ENCODE results near the gene TEN1.
"Not testable (repeated sequence)": the region's sequence is repeated elsewhere in the genome, so short reads cannot be mapped to it uniquely, and the experiment has no call there.

TEN1 gene

DNA sequence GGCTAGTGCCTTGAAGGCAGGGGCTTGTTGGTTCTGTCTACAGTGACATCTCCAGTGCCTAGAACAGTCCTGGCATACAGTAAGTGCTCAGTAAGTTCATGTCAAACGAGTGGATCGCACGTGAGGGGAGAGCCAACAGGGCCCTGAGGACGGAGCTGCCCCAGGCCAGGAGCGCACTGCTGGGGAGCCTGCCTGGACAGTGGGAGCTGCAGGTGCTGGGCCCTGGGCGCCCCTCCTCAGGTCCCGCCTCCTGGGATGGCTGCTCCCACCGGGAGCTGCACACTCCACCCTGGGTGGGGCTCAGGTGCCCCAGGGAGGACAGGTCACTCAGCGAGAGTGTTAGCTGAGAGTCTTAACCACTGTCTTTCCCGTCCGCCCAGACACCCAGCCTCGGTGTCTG lies 46.3 kb downstream of the TEN1 start:
- no peak for DNase-seq (ENCODE audit: low spot score)

DNA sequence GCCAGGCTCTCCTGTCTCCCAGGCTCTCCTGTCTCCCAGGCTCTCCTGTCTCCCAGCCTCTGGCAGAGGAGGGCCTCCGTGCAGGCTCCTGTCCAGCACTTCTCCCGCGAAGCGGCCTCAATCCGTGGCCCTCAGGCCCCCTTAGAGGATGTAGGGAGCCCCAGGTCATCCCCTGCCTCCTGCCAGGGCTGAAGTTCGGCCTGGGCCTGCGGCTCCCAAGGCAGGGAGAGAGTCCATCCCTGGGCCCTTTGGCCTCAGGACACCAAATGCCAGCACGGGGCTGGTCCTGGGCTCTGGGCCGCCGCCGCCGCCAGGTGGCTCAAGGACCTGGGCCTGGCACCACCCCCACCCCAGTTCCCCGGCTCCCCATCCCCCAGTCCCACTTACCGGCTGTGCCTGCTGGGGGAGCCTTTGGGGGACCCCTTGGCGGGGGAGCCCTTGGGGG lies 47.7 kb downstream of the TEN1 start:
- no peak for DNase-seq (ENCODE audit: low spot score)

DNA sequence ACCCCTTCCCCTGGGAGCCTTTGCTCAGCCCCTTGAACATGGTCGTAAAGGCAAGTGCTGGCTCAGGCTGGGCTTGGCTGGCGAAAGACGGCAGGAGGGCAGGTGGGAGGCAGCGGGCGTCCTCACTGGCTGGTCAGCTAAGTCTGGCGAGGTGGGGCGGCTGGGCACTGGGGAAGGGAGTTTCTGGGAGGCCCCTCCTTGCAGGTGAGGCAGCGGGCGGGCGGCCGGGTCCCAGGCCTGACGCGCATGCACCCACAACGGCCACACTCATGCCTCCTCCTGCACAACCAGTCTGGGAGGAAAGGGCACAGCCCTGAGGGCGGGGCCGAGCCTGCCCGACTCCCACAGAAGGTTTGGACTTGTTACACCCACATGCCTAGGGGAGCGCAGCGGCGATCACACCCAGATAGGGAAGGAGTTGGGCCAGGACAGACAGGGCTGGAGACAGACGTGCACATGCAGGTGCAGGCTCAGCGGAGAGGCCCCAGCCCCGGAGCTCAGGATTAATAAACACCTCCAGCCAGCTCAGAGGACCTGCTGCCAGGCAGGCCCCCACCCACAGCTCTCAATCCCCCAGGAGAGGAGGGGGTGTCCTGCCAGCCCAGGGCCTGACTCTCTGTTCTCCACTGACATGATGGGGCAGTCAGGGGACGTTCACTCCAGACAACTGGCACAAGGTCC lies 48.3 kb downstream of the TEN1 start, which contains the start of gene EVPL:
Gene EVPL, minus strand, starts transcription at position 148 of the 681 bp plus-strand sequence. Its CDS starts 108 bp downstream, at position 40.
- DNase-seq (ENCODE audit: low spot score): no peak

- no peak for DNase-seq (ENCODE audit: low spot score)
These were observed 53.2 kb downstream of the TEN1 start for GRCh38 chr17:76032073-76032779.

GRCh38 chr17:76032780-76033108 lies 53.7 kb downstream of the TEN1 start:
- no peak for DNase-seq (ENCODE audit: low spot score)

GRCh38 chr17:76033139-76033538 lies 54.1 kb downstream of the TEN1 start:
- DNase-seq (ENCODE audit: low spot score): no peak

DNA sequence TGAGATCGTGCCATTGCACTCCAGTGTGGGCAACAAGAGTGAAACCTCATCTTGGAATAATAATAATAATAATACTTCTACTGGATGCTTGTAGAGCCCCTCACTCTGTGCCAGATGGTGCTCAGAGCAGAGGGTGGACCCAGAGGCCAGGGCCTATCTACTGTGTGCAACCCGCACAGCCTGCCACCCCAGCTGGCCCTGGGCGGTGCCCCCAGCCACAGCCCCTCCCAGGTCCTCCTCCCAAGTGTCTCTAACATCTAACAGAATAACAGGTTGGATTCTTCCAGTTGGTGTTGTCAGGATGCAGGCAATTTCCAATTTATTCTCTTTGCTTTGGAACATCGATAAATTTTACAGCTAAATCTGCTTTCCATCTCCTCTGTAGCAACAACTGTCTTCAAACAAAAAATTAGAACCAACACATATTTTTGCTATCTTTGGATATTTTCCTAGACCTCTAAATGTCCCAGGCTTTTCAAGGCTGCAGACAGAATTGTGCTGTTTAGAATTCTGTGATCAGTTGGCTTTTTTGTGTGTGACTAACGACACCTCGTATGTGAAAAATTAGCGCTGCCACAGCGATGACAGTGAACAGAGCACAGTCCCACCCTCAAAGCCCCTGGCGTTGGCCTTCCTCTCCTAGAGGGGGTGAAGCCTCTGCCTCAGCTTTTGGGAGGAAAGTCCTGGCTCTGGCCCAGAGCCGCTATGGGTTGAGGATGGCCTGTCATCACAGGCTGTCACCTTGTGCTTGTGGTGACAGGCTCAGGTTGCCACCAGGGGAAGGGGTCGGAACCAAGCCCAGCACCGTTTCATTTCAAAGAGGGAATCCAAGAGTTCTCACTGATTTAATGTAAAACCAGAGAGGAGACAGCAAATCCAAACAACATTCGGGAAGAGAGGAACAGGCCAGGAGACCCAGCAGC lies 55.6 kb downstream of the TEN1 start:
- no peak for DNase-seq (ENCODE audit: low spot score)

GRCh38 chr17:76036497-76037261 lies 57.6 kb downstream of the TEN1 start:
- no peak for DNase-seq (ENCODE audit: low spot score)

GRCh38 chr17:76038050-76038449 lies 59.0 kb downstream of the TEN1 start:
- no peak for DNase-seq (ENCODE audit: low spot score)

DNA sequence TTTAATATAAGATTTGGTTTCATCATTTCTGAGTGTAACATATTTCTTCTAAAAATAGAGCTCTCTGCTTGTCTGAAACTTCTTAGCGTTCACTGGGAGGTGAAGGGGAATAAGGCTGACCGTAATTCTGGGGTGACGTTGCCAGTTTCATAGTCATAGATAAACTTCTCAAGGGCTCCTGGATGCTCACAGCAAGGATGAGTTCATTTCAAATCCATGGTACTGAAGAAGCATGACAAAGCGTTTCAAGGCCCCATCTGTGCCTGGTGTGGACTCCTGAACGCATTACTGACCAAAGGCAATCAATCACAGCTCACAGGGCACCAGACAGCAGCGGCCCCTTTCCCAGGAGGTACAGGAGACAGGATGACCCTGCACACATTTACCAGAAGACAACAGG lies 60.1 kb downstream of the TEN1 start:
- DNase-seq (ENCODE audit: low spot score): no peak

GRCh38 chr17:76040376-76040775 lies 61.3 kb downstream of the TEN1 start:
- DNase-seq (ENCODE audit: low spot score): no peak

GRCh38 chr17:76042868-76043267 lies 63.8 kb downstream of the TEN1 start:
- DNase-seq (ENCODE audit: low spot score): not testable (repeated sequence)

GRCh38 chr17:76044475-76045007 lies 65.5 kb downstream of the TEN1 start:
- DNase-seq (ENCODE audit: low spot score): not testable (repeated sequence)

DNA sequence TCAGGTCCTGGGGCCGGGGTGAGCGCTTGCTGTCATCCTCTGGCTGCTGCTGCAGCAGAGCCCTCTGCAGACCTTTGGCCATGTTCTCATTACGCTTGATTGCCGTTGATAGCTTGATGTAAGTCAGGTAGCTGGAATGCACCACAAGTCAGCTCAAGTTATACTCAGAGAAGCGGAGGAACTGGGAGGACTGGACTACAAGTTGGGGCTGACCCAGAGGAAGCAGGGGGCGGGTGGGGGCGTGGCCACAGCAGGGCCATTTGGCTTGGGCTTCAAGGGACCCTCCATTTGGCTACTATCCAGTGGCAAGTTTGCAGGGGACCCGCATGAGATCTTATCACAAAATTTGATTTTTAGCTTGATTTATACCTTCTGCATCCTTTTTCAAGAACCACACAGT lies 67.0 kb downstream of the TEN1 start:
- DNase-seq (ENCODE audit: low spot score): no peak

DNA sequence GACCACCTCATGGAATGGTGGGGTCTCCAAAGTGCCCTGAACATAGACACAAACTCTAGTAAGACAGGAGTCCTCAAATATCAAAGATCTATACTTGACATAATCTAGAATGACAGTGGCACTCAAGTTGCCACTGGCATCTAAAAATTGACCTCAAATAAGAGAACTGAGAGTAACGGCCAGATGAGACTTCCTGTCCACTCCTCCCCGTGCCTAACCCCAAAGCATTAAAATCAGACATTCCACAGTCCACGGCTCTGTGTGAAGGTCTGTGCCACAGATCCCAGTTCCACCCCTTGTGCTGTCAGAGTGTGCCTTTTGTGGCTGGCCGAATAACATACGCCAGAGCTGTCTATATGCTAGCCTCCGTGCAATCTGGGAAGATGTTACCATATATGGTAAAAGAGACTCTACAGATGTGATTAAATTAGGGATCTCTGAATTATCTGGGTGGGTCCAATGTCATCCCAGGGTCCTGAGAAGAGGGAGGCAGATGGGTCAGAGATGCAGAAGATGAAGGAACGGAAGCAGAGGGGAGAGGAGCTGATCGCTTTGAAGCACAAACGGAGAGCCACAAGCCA lies 69.1 kb downstream of the TEN1 start:
- DNase-seq (ENCODE audit: low spot score): no peak

DNA sequence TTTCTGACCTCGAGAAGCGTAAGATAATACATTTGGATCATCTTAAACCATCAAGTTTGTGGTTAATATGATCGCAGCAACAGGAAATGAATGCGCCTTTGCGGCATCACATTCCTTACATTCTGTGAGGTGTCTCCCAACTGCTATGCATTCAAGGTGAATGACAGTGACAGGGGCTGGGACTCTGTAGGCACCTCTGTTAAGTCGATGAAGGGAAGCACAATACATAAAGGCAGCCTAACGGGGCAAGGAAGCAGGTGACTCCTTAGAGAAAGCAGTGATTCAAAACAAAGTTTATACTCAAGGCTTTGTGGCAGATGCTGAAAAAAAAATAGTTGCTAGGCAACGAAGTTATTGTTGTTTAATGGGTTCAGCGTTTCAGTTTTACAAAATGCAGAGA lies 69.7 kb downstream of the TEN1 start:
- DNase-seq (ENCODE audit: low spot score): no peak

DNA sequence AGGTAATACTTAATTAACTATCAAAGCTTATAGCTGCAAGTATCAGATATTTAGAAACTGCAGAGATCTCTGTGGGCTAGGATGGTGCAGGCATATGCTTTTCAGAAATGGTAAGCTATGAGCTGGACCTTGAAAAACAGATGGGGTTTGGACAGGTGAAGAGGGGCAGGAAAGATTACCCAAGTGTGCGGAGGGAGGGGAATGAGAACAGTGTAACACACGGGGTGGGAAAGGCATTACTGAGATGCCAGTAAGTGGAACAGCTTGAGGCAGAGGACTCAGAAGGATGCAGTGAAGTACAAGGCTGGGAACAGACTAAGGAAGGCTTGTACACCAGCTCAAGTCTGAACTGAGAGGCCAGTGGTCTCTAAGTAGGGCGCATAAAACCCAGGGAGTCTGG lies 70.2 kb downstream of the TEN1 start:
- no peak for DNase-seq (ENCODE audit: low spot score)

GRCh38 chr17:76049836-76050537 lies 70.9 kb downstream of the TEN1 start:
- no peak for DNase-seq (ENCODE audit: low spot score)
